Astrocyte (in vitro differentiated cells and primary cell): ENCODE measurements around the gene ATOSB. TPM values are rescaled to one million over a fixed set of nuclear protein-coding genes. Genes with fewer than 3 reads are reported as not detected.

Experiments
- DNase-seq: peaks from one replicate; pipeline ENCODE4 v3.0.0-alpha.2; 2010; ENCODE audit warnings: low read depth
- FAIRE-seq: peaks from 2 replicates; lab custom pipeline; 2011; peaks lifted over from hg19 to GRCh38; lab: Jason Lieb, UNC
- H2AFZ ChIP-seq: 2 replicates; pipeline ENCODE4 v1.6.0; 2012; ENCODE audit warnings: low read depth, low read length, inconsistent platforms
- H3K27ac ChIP-seq: 2 replicates; pipeline ENCODE4 v1.5.1; 2011; ENCODE audit warnings: low read depth, low read length, inconsistent platforms
- H3K27me3 ChIP-seq: 2 replicates; pipeline ENCODE4 v1.6.0; 2011; ENCODE audit warnings: low read length, inconsistent platforms; ENCODE audit not compliant: insufficient read depth
- H3K36me3 ChIP-seq: 2 replicates; pipeline ENCODE4 v1.5.1; 2011; ENCODE audit warnings: low read length, inconsistent platforms; ENCODE audit not compliant: insufficient read depth
- H3K4me1 ChIP-seq: 2 replicates; pipeline ENCODE4 v1.5.1; 2011; ENCODE audit warnings: low read length, inconsistent platforms; ENCODE audit not compliant: insufficient read depth
- H3K4me2 ChIP-seq: 2 replicates; pipeline ENCODE4 v1.6.0; 2012; ENCODE audit warnings: low read length, inconsistent platforms
- H3K4me3 ChIP-seq: 2 replicates; pipeline ENCODE4 v1.5.1; 2011; ENCODE audit warnings: low read depth, mild to moderate bottlenecking, low read length, inconsistent platforms; ENCODE audit not compliant: insufficient read depth
- H3K79me2 ChIP-seq: 2 replicates; pipeline ENCODE4 v1.6.0; 2012; ENCODE audit warnings: mild to moderate bottlenecking, low read length, inconsistent platforms; ENCODE audit not compliant: insufficient read depth
- H3K9ac ChIP-seq: 2 replicates; pipeline ENCODE4 v1.6.0; 2012; ENCODE audit warnings: mild to moderate bottlenecking, low read length, inconsistent platforms
- H3K9me3 ChIP-seq: 2 replicates; pipeline ENCODE4 v1.5.1; 2012; ENCODE audit warnings: low read depth, mild to moderate bottlenecking, low read length, inconsistent platforms; ENCODE audit not compliant: insufficient read depth
- H4K20me1 ChIP-seq: 2 replicates; pipeline ENCODE4 v1.6.0; 2012; ENCODE audit warnings: low read length, inconsistent platforms; ENCODE audit not compliant: insufficient read depth
- H3K27ac Mint-ChIP-seq: one replicate; pipeline ENCODE4 v1.8.0; 2021; ENCODE audit warnings: mild to moderate bottlenecking, mixed read lengths; ENCODE audit not compliant: unreplicated experiment
- H3K27me3 Mint-ChIP-seq: one replicate; pipeline ENCODE4 v1.8.0; 2021; ENCODE audit warnings: low read depth, mixed read lengths; ENCODE audit not compliant: unreplicated experiment
- H3K36me3 Mint-ChIP-seq: one replicate; pipeline ENCODE4 v1.8.0; 2021; ENCODE audit warnings: low read depth, mixed read lengths; ENCODE audit not compliant: unreplicated experiment
- H3K4me1 Mint-ChIP-seq: one replicate; pipeline ENCODE4 v1.8.0; 2021; ENCODE audit warnings: low read depth, mixed read lengths; ENCODE audit not compliant: unreplicated experiment
- H3K4me3 Mint-ChIP-seq: one replicate; pipeline ENCODE4 v1.8.0; 2021; ENCODE audit warnings: mild to moderate bottlenecking, moderate library complexity, mixed read lengths; ENCODE audit not compliant: unreplicated experiment
- H3K9me3 Mint-ChIP-seq: one replicate; pipeline ENCODE4 v1.8.0; 2021; ENCODE audit warnings: mild to moderate bottlenecking, mixed read lengths; ENCODE audit not compliant: unreplicated experiment
- EZH2 ChIP-seq: IDR thresholded peaks from 2 replicates; pipeline ENCODE4 v1.6.1; 2012; ENCODE audit warnings: mild to moderate bottlenecking, low read length, inconsistent platforms; ENCODE audit not compliant: insufficient read depth
- total RNA-seq: library from RNA; stranded (reverse); gene quantifications from 2 replicates; pipeline ENCODE4 v1.2.1, GENCODE V29; 2021
- TF ChIP-seq, protein P1 (sequence below): IDR thresholded peaks from 2 replicates; pipeline ENCODE4 v1.5.1; 2011; ENCODE audit warnings: low read depth, mild to moderate bottlenecking, inconsistent platforms, low read length, moderate library complexity; ENCODE audit not compliant: insufficient read depth

Gene ATOSB
- total RNA-seq, 1 donor from 2014 or later, result 68.9 TPM

DNA sequence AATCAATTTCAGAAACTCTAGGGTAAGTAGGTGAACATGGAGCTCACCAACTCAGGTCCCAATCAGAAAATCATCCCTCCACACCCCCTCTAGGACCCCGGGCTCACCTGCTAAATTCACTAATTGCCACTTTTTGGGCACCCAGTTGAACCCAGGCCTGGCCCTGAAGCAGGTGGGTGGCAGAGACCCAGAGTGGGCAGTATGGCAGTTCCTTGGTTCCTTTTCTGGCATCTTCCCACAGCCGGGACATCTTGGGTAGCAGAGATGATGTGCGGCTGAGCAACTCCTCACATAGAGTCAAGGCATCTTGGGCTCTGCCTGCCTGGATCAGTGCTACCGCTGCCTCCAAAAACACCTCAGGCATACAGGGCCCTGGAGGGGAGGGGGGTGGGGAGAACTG, 40.3 kb downstream of the ATOSB start:
- H3K4me2 ChIP-seq, result no peak overlapping the region
- H3K36me3 ChIP-seq, result peaks cover 8% of the 10 kb centered on the region
- no peak overlapping the region for H2AFZ ChIP-seq
- H3K9me3 ChIP-seq, result no peaks in the 10 kb centered on the region
- no peaks in the 10 kb centered on the region for H3K27me3 ChIP-seq
- DNase-seq, result no peak
- no peaks in the 10 kb centered on the region for H3K27me3 Mint-ChIP-seq
- no peak overlapping the region for H3K9ac ChIP-seq
- H3K36me3 Mint-ChIP-seq, result peaks cover 13% of the 10 kb centered on the region
- peaks cover 5% of the 10 kb centered on the region for H3K4me1 Mint-ChIP-seq
- peaks cover 51% of the 10 kb centered on the region for H3K79me2 ChIP-seq
- no peak for TF ChIP-seq EZH2
- TF ChIP-seq, protein P1, sequence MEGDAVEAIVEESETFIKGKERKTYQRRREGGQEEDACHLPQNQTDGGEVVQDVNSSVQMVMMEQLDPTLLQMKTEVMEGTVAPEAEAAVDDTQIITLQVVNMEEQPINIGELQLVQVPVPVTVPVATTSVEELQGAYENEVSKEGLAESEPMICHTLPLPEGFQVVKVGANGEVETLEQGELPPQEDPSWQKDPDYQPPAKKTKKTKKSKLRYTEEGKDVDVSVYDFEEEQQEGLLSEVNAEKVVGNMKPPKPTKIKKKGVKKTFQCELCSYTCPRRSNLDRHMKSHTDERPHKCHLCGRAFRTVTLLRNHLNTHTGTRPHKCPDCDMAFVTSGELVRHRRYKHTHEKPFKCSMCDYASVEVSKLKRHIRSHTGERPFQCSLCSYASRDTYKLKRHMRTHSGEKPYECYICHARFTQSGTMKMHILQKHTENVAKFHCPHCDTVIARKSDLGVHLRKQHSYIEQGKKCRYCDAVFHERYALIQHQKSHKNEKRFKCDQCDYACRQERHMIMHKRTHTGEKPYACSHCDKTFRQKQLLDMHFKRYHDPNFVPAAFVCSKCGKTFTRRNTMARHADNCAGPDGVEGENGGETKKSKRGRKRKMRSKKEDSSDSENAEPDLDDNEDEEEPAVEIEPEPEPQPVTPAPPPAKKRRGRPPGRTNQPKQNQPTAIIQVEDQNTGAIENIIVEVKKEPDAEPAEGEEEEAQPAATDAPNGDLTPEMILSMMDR, result no peak
- H3K4me3 Mint-ChIP-seq, result no peak overlapping the region
- H3K4me3 ChIP-seq, result no peak overlapping the region
- H3K9me3 Mint-ChIP-seq, result peaks cover 4% of the 10 kb centered on the region
- peaks cover 26% of the 10 kb centered on the region for H4K20me1 ChIP-seq
- FAIRE-seq, result no peak
- no peak overlapping the region for H3K27ac Mint-ChIP-seq
- H3K4me1 ChIP-seq, result peaks cover 28% of the 10 kb centered on the region
- no peak overlapping the region for H3K27ac ChIP-seq

DNA sequence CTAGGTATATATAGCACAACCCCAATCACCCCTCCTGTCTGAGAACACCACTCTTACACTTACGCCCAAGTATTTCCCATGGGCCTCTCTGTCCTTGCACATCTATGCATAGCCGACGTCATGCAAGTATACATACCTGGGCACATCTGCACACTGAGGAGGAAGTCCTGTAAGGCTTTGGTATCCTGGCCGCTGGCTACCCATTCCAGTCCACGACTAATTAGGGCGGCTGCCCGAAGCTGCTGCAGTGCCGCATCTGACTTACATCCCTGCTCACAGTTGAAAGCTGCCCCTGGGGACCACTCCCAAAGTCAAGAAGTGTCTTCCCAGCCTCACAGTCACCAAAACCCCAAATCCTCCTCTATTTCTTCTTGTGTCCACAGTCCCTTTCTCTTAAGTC, 40.9 kb downstream of the ATOSB start:
- H3K9me3 ChIP-seq, result no peaks in the 10 kb centered on the region
- H3K4me1 ChIP-seq, result peaks cover 34% of the 10 kb centered on the region
- H3K4me2 ChIP-seq, result no peak overlapping the region
- no peak overlapping the region for H3K4me3 ChIP-seq
- Mint-ChIP-seq H3K4me3 (no peak overlapping the region), H3K4me1 (peaks cover 8% of the 10 kb centered on the region), H3K36me3 (peaks cover 15% of the 10 kb centered on the region), H3K27me3 (no peaks in the 10 kb centered on the region), H3K9me3 (peaks cover 4% of the 10 kb centered on the region), H3K27ac (no peak overlapping the region)
- H4K20me1 ChIP-seq, result peaks cover 31% of the 10 kb centered on the region
- no peak overlapping the region for H2AFZ ChIP-seq
- FAIRE-seq (no peak), DNase-seq (no peak)
- H3K27ac ChIP-seq, result no peak overlapping the region
- no peak overlapping the region for H3K9ac ChIP-seq
- H3K36me3 ChIP-seq, result peaks cover 12% of the 10 kb centered on the region
- no peaks in the 10 kb centered on the region for H3K27me3 ChIP-seq
- TF ChIP-seq, protein P1, result no peak
- no peak for TF ChIP-seq EZH2
- H3K79me2 ChIP-seq, result peaks cover 57% of the 10 kb centered on the region

DNA sequence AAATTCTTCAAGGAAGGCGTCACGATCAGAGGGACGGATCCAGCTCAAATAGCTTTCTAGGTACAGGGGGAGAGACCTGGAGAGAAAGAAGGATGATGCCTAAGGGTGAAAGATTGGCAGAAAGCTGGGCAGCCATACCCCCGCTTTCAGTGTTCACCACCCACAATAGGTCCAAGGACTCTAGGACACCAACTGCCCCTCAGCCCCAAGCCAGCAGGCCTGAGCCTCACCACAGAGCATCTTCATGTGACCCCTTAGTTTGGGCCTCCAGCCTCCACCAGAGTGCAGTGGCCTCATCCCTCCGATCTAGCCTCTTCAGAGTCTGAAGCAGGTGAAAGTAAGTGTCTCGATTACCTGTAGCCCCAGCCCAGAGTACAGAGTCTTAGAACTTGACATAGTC, 41.5 kb downstream of the ATOSB start:
- no peaks in the 10 kb centered on the region for H3K27me3 ChIP-seq
- H3K4me1 Mint-ChIP-seq, result peaks cover 11% of the 10 kb centered on the region
- no peak overlapping the region for H3K4me2 ChIP-seq
- no peak overlapping the region for H3K27ac Mint-ChIP-seq
- H3K4me1 ChIP-seq, result peaks cover 35% of the 10 kb centered on the region
- H3K79me2 ChIP-seq, result peaks cover 60% of the 10 kb centered on the region
- H3K4me3 ChIP-seq, result no peak overlapping the region
- H3K36me3 ChIP-seq, result peaks cover 12% of the 10 kb centered on the region
- no peaks in the 10 kb centered on the region for H3K9me3 ChIP-seq
- H3K27ac ChIP-seq, result no peak overlapping the region
- peaks cover 38% of the 10 kb centered on the region for H4K20me1 ChIP-seq
- H3K9ac ChIP-seq, result no peak overlapping the region
- no peaks in the 10 kb centered on the region for H3K27me3 Mint-ChIP-seq
- TF ChIP-seq, protein P1, result no peak
- TF ChIP-seq EZH2, result no peak
- H3K4me3 Mint-ChIP-seq, result no peak overlapping the region
- H3K36me3 Mint-ChIP-seq, result peaks cover 15% of the 10 kb centered on the region
- H2AFZ ChIP-seq, result no peak overlapping the region
- DNase-seq, result no peak
- FAIRE-seq, result no peak
- peaks cover 4% of the 10 kb centered on the region for H3K9me3 Mint-ChIP-seq
